NCI-H1048 (cell line): ENCODE data around the gene NINL.

ENCODE experiments used
- DNase-seq: peaks from one replicate; lab custom pipeline; 2025; lab: John Stamatoyannopoulos, UW

NINL gene

DNA sequence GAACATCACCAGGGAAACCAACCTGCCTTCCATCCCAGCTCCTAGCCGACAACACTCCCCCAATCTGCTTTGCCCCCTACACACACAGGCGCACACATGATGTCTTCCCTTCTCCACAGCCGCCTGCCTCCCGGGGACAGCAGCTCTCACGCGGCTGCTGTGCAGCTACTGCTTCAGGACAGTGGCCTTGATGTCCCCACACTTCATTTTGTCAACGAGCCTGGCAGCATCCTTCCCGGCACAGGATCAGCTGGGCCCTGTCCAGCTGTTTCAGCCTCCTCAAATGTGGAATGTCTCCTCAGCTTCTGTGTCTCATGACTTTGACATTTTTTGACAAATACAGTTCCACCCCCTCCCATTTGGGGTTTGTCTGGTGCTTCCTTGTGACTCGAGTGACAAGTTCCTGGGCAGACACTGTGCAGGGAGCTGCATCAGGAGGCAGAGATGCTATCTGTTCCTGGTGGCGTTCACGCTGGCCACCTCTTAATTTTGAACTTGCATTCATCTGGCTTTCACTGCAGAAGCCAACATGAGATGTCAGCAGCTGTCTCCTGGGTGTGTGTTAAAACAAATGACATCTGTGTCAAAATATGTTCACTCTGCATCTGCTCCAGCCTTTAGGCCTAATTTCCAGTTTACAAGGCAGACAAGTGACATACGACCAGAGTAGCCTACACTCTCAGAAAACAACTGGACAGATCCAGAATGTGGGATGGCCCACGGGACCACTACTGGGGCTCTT is 120.7 kb downstream of the NINL start:
- DNase-seq, result no peak

DNA sequence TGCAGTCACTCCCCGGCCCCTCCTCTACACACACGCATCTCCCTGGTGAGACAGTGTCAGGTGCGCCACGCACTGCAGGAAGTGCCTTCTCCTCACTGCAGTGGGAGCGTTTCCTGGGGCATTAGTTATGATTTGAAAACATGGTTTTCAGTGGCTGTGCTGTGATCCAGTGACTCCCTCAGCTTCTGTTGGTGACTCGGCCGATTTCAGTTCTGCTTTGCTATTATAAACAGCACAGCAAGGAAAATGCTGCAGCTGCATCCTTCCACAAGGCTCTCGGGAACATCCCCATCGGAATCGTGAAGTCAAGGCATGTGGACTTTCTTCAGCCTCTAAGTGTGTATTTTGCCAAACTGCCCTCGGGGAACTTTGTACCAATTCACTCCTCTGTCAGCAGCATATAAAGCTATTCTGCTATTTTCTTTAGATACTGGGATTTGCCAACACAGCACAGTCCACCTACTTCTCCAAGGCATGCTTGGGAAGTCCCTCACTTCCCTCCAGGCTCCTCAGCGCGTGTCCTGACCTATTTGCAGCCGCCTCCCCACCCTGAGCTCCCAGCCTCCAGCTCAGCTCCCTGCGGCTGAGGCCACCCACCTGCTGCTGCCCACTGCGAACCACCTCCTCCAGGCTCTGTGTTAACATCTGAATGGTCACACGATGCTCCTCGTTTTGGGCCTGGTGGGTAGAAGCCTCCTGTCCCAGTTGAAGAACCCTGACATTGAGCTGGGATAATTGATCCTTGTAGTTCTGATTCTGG is 123.4 kb downstream of the NINL start:
- DNase-seq, result no peak

DNA sequence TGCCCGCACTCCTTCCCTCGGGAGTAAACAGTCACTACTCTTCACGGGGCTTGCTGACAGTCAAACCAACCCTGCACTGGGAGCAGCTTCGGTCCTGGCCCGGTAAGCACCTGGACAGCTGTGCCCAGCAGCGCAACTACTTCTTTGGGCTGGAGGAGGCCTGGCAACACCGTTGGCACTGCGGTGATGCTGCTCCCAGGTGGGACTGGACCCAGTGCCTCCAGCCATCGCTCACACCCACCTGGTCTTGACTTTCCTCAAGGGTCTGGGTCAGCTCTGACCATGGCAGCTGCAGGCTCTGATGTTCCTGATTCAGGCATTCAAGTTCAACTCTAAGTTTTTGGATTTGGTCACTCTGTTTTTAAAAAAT is 124.1 kb downstream of the NINL start:
- DNase-seq, result no peak

DNA sequence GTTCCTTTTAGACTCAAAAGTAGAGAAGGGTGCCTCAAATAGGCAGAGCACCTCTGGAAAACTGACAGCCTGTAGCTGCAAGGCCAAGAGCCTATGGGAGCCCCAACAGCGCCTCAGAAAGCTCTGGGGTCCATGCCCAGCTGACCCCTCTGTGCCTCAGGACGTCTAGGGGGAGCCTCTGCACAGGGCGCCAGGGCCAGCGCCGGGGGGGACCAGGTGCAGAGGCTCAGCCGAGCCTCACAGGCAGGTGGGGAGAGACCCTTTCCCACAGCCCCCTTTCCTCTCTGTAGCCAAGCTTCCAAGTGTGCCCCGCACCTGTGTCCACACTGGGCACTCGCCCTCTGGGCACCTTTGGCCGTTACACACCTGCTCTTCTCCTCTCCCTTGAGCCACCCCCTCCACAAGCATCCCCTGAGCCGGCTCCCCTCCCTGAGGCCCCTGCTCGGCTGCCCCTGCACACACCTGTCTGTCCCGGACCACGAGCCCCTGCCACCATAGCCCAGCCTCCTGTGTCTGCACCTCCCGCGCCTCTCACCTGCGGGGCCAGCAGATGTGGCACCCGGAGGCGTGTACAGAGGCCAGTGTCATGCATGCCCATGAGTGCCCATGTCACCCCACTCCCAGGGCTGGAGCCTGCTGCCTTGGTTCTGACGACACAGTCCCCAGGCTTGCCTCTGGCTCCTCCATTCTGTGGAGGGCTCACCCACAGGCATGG is 124.6 kb downstream of the NINL start:
- DNase-seq, result no peak

DNA sequence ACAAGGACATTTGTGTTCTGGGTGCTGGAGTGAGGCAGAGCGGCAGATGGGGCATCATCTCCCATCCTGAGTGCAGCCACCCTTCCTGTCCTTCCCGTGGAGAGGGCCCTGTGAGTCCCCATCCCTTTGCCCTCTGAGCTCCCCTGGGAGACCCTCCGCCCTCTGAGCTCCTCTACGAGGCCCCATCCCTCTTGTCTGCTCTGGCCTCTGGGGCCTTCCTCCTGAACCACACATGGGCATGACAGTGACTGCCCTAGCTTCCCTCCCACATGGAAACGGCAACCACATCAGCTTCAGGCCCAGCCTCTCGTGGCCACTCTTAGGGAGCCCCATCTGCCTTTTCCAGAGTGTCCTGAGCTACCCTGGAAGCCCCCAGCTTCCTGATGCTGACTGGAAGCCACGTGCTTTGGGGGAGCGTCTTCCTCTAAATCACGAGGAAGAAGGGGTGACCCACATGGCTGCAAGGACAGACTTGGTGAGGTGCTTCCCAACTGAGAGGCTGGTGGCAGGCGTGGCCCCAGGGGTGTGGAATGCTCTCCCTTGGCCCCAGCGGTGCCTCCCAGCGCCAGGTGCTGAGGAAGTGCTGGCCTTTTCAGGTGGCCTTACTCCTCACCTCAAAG is 125.3 kb downstream of the NINL start:
- DNase-seq, result no peak

DNA sequence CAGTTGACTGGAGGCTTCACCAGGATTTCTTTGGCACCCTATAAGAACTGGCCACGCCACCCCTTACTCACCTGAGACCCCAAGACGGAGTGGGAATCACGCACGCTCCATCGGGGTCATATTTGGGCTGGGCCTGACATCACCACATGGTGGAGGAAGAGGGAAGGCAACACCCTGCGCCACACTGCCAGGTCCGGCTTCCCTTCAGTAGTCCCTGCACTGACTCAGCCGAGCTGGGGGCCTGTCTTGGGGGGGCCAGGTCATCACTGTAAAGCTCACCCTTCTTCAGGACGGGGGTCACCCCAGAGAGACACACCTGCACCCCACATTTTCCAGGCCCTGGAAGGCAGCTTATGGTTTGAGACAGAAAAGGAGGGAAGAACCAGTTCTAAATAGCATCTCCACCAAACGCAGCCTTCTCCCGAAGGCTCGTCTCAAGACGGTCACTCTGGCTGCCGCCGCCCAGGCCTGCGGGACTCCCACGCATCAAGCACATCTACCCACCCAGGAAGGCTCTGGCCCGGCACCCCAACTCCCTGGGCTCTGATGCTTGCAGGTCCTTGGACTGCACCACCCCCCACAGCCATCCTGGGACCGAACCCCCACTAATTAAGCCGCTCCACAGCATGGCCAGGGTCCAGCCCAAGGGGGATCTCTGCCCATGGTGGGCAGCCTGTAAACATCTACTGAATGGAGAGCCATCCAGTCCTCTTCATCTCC is 126.1 kb downstream of the NINL start:
- no peak for DNase-seq

DNA sequence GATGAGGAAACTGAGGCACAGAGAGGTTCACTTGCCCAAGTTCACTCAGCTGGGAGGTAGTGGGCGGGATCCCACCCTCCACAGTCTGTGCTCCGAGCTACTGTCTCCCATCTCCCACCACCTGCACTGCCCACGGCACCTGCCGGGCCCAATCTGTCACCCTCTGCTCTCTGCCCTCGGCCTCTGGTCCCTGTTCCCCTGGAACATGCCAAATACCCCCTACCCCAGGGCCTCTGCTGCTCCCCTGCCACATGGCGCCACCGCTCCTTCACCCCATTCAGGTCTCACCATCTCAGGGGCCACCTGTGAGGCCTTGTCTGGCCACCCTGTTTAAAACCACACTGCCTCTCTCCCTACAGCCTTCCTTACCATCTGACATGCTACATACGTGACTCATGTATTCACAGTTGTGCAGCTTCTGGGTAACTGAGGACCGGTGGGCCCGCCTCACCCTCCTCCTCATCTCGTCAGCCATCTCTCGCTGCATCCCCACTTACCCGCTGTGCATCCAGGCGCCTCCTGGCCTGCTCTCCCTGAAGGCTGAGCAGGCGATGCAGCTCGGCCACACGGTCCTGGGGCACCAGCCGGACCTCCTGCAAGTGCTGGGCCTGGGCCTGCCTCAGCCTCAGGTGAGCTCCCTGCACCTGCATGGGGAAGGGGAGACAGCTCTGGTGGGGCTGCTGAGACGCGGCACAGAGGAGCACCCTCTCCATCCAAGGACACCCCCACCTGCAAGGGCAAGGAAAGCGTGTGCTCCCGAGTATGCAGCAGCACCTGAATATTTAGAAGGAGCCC is 127.2 kb downstream of the NINL start:
- DNase-seq, result no peak

DNA sequence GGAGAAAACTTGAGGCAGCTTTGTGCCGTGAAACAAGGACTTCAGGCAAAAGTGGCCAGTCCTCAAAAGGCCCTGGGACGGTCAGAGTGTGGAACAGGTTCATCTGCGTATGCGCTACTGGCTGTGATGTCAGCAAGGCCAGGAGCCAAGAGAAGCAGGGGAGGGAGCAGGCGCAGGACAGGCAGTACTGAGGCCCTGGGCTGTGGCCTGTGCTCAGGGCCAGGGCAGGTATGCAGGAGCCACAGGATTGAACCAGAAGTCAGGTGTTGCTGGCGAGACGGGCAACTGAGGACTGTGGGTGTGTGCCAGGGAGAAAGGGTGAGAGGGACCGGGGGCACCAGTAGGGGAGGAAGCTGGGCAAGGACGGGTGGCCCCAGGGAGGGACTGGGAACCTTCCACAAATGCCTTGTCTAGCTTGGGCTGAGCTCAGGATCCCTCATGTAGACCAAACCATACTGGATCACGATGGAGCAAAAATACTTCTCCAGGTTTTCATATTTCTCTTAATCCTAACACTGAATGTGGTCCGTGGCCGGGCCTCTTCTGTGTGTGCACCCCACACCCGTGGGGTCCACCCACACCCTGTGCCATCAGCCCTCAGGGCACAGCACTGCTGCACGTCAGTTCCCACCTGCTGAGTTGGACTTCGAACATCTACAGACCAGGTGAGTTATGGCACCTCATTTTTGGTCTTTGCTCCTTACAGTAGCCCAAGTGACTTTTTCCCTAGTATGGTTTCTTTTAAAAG is 131.0 kb downstream of the NINL start:
- no peak for DNase-seq

DNA sequence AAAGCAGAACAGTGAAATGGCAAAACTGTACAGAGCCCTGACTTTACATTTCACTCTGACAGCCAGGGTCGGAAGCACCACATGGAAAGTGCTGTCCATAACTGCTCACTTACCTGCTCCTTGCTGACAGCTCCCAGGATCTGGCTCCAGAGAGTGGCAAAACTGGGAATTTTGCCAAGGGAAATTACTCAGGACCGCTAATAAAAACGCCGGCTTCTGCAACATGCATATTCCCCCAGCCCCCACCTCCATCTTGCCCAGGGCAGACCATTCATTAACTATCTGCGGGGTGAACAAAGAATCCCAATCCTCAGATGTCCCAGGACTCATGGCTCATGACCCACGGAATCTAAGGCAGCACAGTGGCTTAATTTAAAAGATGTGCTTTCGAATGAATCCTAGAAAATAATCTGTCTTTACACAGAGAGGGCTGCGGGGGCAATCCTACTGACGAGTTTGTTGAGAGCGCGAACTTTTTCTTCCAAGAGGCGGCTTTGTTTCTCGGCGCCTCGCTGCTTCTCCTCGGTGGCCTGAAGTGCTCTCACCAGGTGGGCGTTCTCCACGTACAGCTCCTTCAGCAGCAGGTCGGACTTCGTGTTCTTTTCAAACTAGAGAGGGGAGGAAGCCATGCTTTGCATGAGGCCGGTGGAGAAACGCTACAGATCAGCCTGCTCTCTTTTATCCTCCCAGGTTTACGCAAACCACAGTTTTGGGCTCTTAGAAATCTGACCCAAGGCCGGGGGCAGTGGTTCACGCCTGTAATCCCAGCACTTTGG is 132.1 kb downstream of the NINL start:
- peak; percentile 64 for DNase-seq

DNA sequence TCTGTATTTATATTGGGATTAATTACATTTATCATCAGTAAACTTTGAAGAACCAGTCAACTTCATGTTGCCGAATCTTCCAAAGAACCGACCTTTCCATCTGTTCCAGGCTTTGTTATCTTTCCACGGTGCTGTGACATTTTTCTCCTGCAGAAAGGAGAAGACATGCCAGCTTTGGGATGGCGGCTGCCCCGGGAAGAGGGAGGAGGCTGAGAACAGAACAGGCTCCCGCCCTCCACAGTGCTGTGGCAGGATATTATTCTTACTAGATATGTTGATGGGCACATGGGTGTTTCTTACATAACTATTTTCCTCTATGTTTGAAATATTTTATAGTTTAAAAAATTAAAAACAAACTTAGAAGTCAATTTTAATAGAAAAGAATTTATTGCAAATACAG is 133.0 kb downstream of the NINL start:
- DNase-seq, result no peak

DNA sequence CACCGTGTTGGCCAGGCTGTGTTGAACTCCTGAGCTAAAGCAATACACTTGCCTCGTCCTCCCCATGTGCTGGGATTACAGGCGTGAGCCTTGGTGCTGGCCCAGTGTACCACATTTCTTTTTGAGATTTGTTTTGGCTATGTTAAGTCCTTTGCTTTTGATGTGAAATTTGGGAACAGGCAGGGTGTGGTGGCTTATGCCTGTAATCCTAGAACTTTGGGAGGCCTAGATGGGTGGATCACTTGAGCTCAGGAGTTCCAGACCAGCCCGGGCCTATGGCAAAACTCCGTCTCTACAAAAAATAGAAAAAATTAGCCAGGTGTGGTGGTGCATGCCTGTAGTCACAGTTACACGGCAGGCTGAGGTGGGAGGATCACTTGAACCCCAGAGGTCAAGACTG is 137.7 kb downstream of the NINL start:
- no peak for DNase-seq

DNA sequence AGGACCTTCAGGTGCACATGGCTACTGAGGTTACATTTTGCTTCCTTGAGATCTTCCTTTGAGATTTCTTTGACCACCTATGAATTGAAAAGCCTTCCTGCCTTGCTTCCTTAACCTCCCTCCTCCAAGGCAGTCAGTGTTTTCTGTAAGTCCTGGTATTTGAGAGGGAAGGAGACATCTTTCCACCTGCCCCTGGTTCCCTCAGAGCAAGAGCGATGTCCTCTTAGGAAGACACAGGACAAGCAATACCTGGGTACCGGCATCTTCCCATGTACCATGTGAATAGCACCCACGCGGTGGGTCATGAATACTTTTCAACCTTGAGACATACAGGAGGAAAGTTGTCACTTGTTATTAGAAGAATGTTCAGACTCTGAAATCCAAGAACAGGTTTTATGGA is 140.8 kb downstream of the NINL start:
- DNase-seq, result no peak

DNA sequence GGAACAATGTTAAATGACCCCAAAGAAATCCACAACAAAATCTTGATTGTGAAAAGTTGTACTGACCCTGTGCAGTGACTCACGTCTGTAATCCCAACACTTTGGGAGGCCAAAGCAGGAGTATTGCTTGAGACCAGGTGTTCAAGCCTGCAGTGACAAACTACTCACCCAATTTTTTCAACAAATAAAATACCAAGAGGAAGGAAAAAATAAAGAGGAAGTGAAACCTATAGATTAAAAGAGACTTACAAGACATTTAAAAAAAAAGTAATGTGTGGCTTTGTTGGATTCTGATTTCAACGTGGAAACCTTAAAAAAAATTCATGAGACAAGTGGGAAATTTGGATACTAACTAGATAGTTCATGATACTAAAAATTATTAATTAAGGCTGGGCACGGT is 146.0 kb downstream of the NINL start:
- DNase-seq, result no peak

DNA sequence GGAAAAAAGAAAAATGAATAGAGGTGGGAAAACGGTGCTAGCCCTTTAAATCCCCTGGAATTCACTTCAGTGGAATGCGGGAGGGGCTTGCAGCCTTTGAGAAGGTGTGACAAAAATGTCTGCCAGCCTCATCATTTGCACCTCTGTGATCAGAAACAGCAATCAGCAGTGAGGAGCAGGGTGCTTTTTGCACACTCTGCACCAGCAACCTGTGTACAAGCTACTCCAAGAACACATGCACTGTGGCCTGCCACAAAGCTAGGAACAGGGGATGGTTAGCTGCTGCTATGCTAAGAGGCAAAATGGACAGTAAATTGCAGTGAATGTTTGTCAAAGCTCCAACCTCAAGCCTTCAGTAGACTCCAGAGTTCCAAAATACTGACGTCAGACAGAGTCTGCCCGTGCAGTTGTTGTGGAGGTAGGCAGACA is 148.2 kb downstream of the NINL start:
- DNase-seq, result no peak

DNA sequence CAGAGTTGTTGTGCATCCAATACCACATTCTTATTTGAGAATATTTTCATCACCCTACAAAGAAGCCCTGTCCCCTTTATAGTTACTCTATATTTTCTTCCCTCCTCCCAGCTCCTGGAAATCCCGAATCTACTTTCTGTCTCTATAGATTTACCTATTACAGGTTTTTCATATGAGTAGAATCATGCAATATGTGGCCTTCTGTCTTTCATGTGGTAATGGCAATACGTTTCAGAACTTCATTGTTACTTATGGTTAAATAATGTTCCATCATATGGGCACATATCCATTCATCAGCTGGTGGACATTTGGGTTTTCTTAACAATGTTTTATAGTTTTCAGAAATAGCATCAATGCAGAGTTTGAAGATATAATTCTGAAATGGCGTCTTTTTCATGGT is 160.8 kb downstream of the NINL start:
- no peak for DNase-seq

DNA sequence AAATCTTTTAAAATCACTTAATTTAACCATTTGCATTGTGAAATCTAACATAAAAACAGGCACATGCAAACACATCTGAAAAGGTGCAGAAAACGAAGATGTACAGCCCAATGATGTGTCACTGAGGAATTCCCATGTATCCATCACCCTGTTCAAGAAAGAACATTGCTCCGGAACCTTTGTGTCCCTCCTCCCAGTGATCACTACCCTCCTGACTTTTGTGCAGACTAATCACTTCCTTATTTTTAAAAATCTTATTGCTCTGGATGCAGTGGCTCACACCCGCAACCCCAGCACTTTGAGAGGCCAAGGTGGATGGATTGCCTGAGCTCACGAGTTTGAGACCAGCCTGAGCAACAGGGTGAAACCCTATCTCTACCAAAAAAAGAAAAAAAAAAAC is 163.3 kb downstream of the NINL start:
- DNase-seq, result no peak

DNA sequence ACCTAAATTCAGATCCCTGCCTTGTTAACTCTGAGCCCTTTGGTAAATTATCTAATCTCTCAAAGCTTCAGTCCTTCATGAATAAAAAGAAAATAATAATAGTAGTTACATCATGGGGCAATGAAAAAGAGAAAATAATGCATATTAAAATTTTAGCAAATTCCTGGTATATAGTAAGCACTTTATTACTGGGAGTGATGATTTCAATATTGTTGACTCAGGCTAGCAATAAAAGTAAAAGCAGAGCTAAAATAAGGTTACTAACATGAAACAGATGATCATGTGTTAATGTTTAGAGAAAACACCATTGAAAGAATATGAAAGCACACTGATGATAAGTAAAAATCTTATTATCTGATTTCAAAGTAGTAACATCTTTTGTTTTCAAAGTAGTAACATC is 164.2 kb downstream of the NINL start:
- no peak for DNase-seq

DNA sequence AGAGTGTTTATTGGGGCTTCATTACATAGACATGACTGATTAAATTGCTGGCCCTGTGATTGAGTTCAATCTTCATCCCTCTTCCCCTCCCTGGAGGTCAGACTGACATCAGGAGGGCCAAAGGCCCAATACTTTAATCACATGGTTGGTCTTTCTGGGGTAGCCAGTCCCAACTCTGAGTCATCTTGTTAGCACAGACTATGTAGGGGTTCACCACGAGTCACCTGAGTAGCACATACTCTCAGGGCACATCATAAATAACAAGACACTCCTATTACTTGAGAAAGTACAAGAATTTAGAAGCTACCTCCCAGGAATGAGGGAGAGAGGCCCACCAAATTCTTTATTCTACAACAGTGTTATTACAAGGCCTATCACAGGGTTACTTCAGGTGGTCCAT is 166.6 kb downstream of the NINL start:
- no peak for DNase-seq

DNA sequence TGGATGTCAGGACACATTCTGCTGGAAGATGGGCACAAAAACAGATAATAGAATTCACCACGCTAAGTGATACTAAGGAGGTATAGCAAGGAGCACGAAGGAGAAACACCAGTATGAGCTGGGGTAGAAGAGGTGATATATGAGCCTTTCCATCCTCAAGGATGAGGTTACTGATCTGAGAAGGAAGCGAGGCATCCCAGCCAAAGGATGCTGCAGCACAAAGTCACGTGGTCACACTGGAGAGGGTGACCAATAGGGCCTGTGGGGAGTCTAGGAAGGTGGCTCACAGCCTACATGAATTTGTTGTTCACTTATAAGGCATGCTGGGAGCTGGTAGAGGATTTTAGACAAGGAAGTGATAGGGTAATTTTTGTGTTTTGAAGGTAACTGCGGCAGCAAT is 176.4 kb downstream of the NINL start:
- DNase-seq, result no peak

DNA sequence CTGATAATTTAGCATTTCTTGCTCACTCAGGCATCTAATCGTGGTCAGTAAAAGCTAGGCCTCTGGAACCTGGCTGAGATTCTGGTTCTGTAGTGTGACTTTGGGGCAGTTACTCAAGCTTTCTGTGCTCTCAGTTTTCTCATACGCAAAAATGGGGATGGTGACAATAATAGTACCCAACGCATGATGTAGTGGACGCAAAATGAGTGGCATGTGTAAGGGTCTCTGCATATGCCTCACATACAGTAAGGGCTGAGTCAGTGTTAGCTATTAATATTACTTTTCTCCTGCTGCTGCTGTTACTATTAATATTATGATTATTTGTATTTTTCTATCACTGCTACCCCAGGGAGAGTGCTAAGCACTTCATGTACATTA is 177.2 kb downstream of the NINL start:
- no peak for DNase-seq
